Sigmoid colon (tissue), 4 donors: ENCODE data around the gene PTPRD.

Experiments used
- CTCF ChIP-seq, 4 experiments: fragments of 450-650 bp in 3 of 4; fragments of 200-600 bp in 1 of 4; IDR thresholded peaks; one replicate each; pipeline ENCODE4 v1.5.1; 2016 to 2019; ENCODE audit warnings: antibody characterized with exemption in 4 of 4, mild to moderate bottlenecking in 3 of 4, moderate library complexity in 2 of 4
- EP300 ChIP-seq, 4 donors: sonication (generic); formaldehyde crosslinking; IDR thresholded peaks; one replicate each; pipeline ENCODE4 v1.6.1; 2017; ENCODE audit warnings: antibody characterized with exemption in 4 of 4
- POLR2A ChIP-seq, 2 donors: fragments of 450-650 bp; IDR thresholded peaks; one replicate each; pipeline ENCODE4 v1.6.1; 2016; ENCODE audit warnings: antibody characterized with exemption in 2 of 2, mild to moderate bottlenecking in 2 of 2, moderate library complexity in 2 of 2

- TF ChIP-seq CTCF (IDR thresholded peaks at IDR 0.05) (no peak), POLR2A (IDR thresholded peaks at IDR 0.05) (no peak), EP300 (IDR thresholded peaks at IDR 0.05) (no peak)
Measured at GRCh38 chr9:10274988-10275387, 337.8 kb downstream of the PTPRD start.
